Measurements from ENCODE around the gene SPNS3. TPM values are rescaled to one million over a fixed set of nuclear protein-coding genes. Genes with fewer than 3 reads are reported as not detected.

Gene SPNS3
- total and polyA plus RNA-seq, 9 of the 15 experiments (the other 6 are each of a cell fraction or from before 2014, with no cell fraction given), result not detected

GRCh38 chr17:4497101-4497824 lies 63.5 kb downstream of the SPNS3 start:
- no peaks in the 10 kb centered on the region for H3K9me1 ChIP-seq (ENCODE audit: control insufficient read depth, insufficient read depth, low read length)
- no peak overlapping the region for H3K27ac ChIP-seq (ENCODE audit: extremely low read depth, low read depth, low read length)
- DNase-seq (ENCODE audit: extremely low read depth in 1 of 4, low spot score in 3 of 4) (no peak), ATAC-seq (no peak), FAIRE-seq (no peak)
- H3K79me2 ChIP-seq (ENCODE audit: control insufficient read depth, insufficient read depth, low read length), result no peaks in the 10 kb centered on the region
- intact Hi-C loops (cut with micrococcal nuclease) (no loop called here), in situ Hi-C loops (cut with MboI) (no loop called here)
- peaks cover 12% of the 10 kb centered on the region for H4K20me1 ChIP-seq (replicated peaks; ENCODE audit: control insufficient read depth, insufficient read depth, low read length)
- H3K4me3 ChIP-seq, result no peak overlapping the region
- ChIA-PET POLR2A (no interaction called here), CTCF (ENCODE audit: low intra/inter-chr PET ratio) (no interaction called here)
- 5% methylated on average over 17 of the region's 23 CpGs for WGBS (ENCODE audit: insufficient coverage, low coverage, missing lambda C conversion rate)
- TF ChIP-seq VEZF1 (CRISPR knock-in tag; IDR thresholded peaks at IDR 0.05) (0 out of 2 replicates have a peak, but pooled peaks have one; percentile 23), BCL6 (CRISPR knock-in tag; IDR thresholded peaks at IDR 0.05) (no peak)
- H3K9ac ChIP-seq (ENCODE audit: insufficient read depth in 1 of 2, low read depth in 2 of 2, low read length in 2 of 2), result no peak overlapping the region
- peaks cover 0 to 18% of the 10 kb centered on the region in 2 experiments; a peak in 2 of 5 replicates for H3K4me1 ChIP-seq (replicated peaks in 1 of 2; ENCODE audit: control insufficient read depth in 2 of 2, insufficient read depth in 2 of 2, low read length in 2 of 2)
- H3K9me3 ChIP-seq (replicated peaks; ENCODE audit: control insufficient read depth, insufficient read depth, low read depth, low read length), result no peaks in the 10 kb centered on the region
- H2AFZ ChIP-seq (ENCODE audit: low read depth, low read length), result no peak overlapping the region
- peaks cover 0 to 56% of the 10 kb centered on the region in 2 experiments; a peak in 3 of 5 replicates for H3K27me3 ChIP-seq (ENCODE audit: control insufficient read depth in 2 of 2, insufficient read depth in 2 of 2, low read length in 2 of 2)
- H3K36me3 ChIP-seq (ENCODE audit: control insufficient read depth, insufficient read depth, low read length), result no peaks in the 10 kb centered on the region
- no TSS peak for BruUV-seq (replicated peaks)
- H3K4me2 ChIP-seq (ENCODE audit: insufficient read depth, low read length), result no peak overlapping the region

Measured in K562 (cell line).